Measurements from ENCODE around the gene MAPKAPK5.
"Not testable (repeated sequence)": the region's sequence is repeated elsewhere in the genome, so short reads cannot be mapped to it uniquely, and the experiment has no call there.

MAPKAPK5 gene

DNA sequence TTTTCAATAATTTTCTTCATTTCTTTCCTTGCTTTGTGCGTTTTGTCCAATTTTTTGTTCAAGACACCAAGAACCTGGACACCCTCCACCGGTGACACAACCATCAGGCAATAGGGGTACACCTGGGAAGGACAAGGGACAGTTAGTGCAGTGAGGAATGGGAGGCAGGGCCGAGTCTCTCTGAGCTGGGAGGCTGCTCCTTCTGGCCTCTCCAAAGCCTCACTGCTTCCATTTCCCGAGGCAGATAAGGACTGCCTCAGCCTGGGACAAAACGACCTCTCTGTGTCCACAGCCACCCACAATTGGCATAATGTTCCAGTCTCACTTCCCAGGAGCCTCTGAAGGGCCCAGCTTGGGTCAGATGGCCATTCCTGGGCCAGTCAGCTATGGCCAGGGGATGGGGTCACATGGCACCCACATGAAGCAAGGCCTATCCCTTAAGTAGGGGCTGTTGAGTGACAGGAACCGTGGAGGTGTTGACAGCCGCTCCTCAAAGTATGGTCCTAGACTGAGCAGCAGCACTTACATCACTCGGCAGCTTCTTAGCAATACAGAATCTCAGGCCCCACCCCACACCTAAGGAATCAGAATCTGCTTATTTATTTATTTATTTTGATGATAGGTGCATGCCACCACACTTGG lies 13.6 kb upstream of the MAPKAPK5 start:
- DNase-seq: no peak

DNA sequence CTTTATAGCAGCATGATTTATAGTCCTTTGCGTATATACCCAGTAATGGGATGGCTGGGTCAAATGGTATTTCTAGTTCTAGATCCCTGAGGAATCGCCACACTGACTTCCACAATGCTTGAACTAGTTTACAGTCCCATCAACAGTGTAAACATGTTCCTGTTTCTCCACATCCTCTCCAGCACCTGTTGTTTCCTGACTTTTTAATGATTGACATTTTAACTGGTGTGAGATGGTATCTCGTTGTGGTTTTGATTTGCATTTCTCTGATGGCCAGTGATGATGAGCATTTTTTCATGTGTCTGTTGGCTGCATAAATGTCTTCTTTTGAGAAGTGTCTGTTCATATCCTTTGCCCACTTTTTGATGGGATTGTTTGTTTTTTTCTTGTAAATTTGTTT lies 12.4 kb upstream of the MAPKAPK5 start:
- not testable (repeated sequence) for DNase-seq

DNA sequence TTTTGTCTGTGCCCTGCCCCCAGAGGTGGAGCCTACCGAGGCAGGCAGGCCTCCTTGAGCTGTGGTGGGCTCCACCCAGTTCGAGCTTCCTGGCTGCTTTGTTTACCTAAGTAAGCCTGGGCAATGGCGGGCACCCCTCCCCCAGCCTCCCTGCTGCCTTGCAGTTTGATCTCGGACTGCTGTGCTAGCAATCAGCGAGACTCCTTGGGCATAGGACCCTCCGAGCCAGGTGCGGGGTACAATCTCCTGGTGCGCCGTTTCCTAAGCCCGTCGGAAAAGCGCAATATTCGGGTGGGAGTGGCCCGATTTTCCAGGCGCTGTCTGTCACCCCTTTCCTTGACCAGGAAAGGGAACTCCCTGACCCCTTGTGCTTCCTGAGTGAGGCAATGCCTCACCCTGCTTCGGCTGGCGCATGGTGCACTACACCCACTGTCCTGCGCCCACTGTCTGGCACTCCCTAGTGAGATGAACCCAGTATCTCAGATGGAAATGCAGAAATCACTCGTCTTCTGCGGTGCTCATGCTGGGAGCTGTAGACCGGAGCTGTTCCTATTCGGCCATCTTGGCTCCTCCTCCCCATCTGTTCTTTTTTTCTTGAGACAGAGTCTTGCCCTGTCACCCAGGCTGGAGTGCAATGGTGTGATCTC lies 7.2 kb upstream of the MAPKAPK5 start:
- not testable (repeated sequence) for DNase-seq

DNA sequence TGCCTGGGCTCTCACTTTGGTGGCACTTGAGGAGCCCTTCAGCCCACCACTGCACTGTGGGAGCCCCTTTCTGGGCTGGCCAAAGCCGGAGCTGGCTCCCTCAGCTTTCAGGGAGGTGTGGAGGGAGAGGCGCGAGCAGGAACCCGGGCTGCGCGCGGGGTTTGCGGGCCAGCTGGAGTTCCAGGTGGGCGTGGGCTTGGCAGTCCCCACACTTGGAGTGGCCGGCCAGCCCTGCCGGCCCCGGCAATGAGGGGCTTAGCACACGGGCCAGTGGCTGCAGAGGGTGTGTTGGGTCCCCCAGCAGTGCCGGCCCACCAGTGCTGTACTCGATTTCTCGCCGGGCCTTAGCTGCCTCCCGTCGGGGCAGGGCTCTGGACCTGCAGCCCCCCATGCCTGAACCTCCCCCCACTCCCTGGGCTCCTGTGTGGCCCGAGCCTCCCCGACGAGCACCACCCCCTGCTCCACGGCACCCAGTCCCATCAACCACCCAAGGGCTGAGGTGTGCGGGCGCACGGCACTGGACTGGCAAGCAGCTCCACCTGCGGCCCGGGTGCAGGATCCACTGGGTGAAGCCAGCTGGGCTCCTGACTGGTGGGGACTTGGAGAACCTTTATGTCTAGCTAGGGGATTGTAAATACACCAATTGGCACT lies 6.4 kb upstream of the MAPKAPK5 start:
- DNase-seq: not testable (repeated sequence)

DNA sequence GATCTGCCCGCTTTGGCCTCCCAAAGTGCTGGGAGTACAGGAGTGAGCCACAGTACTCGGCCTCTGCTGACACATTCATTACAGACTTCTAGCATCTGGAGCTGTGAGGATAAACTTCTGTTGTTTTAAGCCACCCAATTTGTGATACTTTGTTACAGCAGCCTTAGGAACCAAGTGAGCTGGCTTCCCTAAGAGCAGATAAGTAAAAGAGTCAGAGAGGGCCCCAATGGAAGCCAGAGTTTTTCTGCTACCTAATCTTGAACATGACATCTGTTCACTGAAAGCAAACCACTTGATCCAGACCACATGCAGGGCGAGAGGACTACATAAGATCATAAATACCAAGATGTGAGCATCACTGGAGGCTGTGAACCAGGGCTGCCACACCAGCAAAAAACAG lies 3.7 kb upstream of the MAPKAPK5 start:
- DNase-seq: no peak

DNA sequence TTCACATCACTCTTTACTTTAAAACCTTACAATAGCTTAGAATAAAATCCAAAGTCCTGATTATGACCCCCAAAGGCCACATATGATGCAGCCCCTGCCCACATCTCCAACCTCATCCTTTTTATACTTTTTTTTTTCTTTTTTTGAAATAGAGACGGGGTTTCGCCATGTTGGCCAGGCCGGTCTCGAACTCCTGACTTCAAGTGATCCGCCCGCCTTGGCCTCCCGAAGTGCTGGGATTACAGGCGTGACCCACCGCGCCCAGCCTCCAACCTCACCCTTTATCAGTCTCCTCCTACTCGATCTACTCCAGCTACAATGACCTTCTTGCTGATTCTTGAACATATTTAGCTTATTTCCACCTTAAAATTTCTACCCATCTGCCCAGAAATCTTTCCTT lies 1.2 kb upstream of the MAPKAPK5 start:
- no peak for DNase-seq

DNA sequence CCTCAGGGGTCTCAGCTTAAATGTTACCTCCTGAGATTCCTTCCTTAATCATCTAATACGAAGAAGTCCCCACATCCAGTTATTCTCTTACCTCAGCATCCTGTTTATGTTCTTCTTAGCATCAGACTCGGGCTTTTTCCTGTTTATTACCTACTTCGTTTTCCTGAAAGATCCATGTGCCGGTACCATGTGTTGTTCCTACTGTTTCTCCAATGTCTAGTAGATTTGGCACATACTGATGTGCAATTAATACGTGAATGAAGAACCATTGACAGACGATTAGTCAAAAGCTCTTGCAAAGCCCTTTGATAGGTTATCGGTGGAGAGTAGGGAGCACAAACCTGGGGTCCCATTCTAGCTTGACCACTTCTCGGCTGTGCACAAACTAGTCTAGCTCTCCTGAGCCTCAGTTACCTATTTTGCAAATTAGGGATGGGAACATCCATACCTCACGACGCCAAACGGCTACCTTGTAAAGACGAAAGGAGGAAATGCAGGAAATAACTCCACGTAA lies 735 bp upstream of the MAPKAPK5 start:
- peak in 1 of 2 experiments; percentile 34 for DNase-seq

DNA sequence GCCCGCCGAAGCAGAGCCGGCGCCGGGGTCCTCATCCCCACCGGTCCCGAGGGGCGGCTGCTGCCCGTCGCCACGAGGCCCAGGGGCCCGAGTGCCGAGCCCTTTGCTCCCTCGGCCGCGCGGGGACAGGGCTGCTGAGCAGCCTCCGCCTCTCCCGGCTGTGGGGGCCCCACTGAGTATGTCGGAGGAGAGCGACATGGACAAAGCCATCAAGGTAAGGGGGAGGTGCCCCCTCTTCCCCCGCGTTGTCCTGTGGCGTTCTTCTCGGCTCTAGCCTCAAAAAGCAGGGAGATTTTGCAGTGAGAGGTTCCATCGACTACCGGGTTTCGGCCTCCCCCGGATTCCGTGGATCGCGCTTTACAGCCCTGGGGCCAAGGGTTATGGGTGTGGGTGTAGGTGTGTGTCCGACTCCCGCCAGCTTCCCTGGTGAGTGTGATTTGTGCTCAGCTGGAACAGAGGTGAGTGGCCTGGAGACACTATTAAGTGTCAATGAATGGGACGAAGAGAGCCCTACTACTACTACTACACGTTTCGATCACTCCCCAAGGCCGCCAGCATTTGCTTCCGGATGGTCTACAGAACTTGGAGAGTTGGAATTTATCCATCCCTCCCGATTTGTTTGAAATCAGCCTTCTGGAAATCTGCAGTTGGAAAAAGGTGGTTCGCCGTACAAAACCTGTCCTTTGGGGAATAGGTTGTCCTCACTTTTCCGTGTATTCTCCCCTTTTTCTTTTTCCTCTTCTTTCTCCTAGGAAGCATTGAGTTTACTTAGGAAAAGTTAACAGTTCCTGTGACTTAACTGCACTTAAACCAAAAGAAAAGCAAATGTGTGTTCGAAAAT lies 748 bp downstream of the MAPKAPK5 start:
- peak in 1 of 2 experiments; percentile 34 for DNase-seq

DNA sequence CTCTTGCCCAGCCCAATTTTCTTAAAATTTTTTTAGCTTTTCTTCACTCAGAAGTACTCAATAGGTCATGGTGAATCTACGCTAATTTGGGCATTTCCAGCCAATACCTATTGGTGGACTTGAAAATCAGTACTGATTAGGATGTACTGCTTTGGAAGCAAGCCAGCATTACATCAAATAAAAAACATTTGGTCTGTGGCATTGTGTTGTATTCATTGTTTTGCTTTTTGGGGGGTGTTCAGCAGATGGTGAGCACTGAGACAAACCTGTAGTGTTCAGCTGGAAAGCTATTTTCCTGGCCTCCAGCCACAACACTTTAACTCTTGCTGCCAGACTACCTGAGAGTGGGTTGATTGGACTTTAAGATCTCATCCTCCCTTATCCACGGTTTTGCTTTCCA lies 4.0 kb downstream of the MAPKAPK5 start:
- DNase-seq: peak in 1 of 2 experiments; percentile 36

DNA sequence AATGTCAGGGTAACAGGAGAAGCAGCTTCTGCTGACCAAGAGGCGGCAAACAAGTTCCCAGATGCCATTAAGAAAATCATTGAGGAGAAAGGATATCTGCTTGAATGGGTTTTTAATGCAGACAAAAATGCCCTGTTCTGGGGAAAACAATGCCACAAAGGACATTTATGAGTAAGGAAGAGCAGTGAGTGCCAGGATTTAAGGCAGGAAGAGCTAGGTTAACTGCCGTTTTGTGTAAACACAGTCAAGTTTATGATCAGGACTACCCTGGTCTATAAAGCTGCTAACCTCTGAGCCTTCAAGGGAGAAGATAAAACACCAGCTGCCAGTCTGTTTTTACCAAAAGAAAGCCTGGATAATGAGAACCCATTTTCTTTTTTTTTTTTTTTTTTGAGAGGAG lies 8.5 kb downstream of the MAPKAPK5 start:
- no peak for DNase-seq

DNA sequence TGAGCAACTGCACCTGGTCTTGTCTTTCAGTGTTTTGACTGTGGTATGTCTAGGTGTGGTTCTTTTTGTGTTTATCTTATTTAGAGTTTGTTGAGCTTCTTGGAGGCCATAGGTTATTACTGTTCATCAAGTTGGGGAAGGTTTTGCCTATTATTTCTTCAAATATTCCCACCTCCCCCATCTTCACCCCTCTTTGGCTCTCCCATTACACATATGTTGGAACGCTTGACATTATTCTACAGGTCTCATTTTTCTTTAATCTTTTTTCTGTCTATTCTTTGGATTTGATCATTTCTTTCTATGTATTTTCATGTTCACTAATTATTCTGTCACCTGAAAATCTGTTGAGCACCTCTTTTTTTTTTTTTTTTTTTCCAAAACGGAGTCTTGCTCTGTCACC lies 16.2 kb downstream of the MAPKAPK5 start:
- DNase-seq: no peak

DNA sequence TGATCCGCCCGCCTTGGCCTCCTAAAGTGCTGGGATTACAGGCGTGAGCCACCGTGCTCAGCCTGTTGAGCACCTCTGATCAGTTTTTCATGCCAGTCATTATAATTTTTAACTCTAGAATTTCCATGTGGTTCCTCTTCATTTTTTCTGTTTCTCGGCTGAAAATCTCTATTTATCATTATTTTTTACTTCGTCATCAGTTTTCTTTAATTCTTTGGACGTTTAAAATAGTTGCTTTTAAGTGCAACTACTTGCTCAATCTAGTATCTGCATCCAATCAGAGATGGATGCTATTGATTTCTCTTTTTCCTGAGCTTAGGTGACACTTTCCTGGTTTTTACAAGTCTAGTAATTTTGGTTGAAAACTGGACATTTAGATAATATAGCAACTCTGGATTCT lies 16.8 kb downstream of the MAPKAPK5 start:
- no peak for DNase-seq

DNA sequence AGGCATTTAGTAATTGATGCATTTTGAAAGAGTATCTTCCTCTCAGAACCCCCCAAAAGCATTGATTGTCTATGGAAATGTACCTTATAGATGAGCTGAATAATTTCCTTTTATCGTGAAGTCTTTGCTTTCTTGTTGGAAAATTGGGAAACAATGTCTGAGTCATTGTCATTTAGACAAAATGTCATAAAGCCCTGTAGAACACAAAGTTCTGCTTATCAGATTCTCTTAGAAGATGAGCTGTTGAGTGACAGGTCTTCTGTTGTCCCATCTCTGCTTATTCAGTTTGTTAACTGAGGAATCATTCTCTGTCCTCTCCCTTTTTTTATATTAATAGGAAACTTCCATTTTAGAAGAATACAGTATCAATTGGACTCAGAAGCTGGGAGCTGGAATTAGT lies 22.9 kb downstream of the MAPKAPK5 start:
- no peak for DNase-seq

DNA sequence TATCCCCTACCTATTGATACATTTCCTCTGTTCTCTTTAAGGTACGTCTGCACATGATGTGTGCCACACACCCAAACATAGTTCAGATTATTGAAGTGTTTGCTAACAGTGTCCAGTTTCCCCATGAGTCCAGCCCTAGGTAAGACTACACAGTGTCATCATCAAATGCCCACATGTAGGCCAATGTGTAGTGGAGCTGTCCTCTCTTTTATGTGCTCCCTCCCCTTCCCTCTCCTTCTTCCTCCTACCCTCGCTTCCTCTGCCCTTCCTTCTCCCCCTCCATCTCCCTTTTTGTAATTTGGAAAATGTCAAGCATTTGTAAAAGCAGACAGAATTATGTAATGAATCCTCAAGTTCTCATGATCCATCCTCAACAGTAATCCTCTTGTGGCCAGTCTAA lies 25.5 kb downstream of the MAPKAPK5 start:
- DNase-seq: no peak

DNA sequence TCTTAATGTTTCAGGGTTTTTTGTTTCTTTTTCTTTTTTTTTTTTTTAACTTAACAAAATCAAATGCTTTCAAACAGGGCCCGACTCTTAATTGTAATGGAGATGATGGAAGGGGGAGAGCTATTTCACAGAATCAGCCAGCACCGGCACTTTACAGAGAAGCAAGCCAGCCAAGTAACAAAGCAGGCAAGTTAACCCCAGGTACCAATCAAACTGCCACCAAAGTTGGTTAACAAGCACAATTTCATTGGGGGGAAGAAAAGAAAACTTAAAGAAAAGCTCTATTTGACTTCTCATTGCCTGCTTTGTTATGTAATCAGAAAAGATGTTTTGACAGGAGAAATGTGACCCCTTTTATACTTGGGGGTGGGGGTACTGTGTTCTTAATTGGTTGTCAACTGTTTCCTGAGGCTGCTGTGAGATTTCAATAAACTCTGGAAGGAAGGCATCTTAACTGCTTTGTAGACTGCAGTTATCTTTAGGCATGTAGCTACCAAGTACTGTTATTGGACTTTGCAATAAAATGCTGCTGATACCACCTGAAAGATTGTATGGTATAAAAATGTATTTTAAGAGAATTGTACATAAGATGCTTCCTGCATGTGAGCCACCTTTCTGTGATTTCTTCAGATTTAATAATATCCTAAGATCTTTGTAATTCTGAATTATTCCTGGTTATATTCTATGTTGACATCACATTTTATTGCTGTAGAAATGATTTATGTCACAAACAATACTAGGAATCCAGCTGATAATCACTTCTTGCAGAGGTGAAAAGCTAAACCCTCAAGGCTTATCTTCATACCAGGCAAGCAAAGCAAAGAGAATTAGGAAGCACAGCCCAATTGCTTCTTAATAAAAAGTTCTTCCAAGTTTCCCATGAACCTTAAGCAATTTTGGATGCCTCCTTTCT lies 26.9 kb downstream of the MAPKAPK5 start:
- DNase-seq: no peak

DNA sequence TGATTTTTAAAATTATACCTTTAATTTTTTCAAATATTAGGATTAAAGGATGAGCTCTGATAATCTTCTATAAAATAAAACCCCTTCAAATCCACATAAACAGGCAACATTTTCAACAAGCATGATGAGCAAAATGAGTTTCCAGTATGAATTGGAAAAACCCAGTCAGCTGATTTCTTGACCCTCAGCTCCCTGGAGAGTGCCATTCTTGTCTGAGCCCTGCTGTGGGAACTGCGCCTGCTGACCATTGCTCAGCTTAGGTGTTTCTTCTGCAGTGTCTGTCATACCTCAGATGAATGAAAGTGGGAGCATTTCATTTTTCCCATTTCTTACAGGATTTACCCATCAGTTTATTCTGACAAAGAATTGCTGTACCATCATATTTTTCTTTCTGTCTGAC lies 27.6 kb downstream of the MAPKAPK5 start:
- no peak for DNase-seq

DNA sequence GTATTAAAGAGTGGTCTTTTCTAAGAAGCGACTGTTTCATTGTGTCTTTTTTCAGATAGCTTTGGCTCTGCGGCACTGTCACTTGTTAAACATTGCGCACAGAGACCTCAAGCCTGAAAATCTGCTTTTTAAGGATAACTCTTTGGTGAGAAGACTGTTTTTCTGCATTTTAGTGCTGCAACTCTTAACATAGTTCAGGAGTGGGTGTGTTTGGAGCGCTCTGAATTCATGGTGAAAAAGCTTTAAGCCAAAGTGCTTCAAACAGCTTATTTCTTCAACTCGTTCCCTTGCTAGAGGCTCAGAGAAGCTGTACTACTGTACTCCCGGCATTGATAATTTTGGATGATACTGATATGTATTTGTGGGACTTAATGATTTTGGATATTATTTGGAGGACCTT lies 28.2 kb downstream of the MAPKAPK5 start:
- no peak for DNase-seq

DNA sequence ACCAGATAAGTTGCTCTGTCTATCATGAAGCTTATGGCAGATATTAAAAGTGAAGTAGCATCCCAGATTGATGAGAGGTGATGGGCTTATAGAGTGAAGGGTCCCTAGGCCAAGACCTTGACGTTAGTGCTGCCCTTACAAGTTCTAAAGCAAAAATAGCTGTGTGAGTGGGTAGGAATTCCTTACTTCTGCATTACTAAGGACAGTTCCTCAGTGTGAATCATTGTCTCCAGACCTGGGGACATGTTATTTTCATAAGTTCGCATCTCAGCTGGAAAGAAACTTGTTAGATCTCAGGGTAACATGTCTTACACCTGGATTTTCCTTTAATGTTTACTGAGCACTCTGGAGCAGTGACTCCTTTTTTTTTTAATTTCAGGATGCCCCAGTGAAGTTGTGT lies 28.7 kb downstream of the MAPKAPK5 start:
- no peak for DNase-seq

DNA sequence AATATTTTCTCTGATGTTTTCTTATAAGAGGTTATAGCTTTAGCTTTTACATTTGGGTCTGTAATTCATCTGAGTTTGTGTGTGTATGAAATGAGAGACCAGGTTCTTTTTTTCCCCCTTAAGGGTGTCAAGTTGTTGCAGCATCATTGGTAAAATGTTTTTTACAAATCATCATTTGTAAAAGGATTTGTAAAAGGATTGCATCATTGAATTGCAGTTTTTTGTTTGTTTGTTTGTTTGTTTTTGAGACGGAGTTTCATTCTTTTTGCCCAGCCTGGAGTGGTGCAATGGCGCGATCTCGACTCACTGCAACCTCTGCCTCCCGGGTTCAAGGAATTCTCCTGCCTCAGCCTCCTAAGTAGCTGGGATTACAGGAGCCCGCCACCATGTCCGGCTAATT lies 31.1 kb downstream of the MAPKAPK5 start:
- DNase-seq: no peak

DNA sequence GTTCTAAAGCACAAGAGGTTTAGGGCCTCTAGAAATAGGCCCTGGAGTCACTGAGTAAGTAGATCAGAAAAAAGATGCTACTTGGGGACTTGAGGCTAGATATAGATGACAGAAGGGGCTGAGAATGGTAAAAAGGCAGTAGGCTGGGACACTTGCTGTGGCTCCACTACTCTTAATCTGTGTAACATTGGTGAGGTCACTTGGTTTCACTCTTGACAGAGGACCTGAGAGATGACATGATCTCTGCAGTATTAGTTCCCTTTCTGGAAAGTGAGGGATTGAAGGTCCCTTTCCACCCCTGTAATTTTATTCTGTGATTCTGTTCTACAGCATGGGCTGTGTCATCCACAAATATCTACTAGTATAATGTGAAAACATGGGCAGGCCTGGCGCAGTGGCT lies 39.7 kb downstream of the MAPKAPK5 start:
- no peak for DNase-seq

DNA sequence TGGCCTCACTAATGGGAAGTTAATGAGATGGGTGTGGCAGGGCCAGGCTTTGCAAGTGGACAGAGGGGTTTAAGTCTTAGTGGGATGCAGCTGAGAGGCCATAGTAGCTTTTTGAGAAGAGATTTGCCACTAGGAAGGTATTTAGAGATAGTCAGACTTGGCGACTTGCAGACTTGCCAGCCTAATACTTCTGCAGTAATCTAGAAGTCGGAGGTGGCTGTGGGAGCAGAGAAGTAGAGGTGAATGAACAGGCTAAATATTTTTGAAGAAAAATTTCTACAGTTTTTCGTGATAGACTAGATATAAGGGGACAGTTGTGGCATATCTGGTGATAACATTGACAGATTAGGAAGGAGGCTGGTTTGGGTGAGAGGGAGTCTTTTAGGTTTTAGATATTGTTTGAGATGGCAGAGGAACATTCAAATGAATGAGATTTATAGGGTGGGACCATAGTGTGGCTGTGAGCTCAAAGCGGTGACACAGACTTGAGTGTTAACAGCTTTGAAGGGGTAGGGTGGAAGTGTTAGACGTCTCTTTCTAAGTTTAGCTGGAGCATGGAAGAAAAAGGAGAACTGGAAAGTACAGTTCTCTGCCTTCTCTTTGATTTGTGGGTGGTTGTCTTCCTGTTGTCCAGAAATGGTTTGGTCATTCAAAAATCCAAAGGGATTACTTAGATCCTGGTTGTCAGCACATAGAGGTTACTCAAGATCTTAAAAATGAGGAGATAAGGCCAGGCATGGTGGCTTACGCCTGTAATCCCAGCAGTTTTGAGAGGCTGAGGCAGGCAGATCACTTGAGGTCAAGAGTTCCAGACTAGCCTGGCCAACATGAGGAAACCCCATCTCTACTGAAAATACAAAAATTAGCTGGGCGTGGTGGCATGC lies 44.9 kb downstream of the MAPKAPK5 start:
- DNase-seq: no peak
